NOMO-1 (cell line): Measurements from ENCODE around the gene ETV5.
"Not testable (repeated sequence)": the region's sequence is repeated elsewhere in the genome, so short reads cannot be mapped to it uniquely, and the experiment has no call there.

Experiments used
- DNase-seq, 2 experiments: peaks; one replicate each; lab custom pipeline; 2025; ENCODE audit not compliant: unreplicated experiment in 2 of 2; lab: John Stamatoyannopoulos, UW

The ETV5 gene

DNA sequence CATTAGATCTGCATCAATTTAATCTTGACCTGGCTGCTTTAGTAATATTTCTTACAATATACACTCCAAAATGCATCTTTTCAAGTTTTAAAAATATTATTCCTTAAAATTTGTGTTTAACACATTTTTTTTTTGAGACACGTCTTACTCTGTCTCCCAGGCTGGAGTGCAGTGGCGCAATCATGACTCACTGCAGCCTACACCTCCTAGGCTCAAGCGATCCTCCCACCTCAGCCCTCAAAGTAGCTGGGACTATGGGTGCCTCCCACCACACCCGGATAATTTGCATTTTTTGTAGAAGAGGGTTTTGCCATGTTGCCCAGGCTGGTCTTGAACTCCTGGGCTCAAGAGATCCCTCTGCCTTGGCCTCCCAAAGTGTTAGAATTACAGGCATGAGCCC is 73.6 kb downstream of the ETV5 start:
- peak; percentile 14 to 39 for DNase-seq

DNA sequence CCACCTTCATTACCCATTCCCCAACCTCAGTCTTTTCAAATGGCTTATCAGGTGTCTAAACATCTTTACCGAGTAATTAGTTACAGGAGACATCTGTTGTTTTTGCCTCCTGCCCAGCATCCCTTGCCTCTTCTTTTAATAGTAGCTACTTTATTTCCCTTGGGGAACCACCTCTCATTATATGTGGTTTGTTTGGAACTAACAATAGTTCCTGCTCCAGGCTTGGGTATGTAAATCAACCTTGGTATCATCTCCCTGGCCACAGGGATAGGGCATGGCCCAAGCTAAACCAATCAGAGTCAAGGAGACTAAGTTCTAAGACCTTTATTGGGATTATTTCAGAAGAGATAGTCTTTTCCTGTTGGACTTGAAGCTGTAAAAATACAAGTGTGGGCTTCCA is 76.6 kb downstream of the ETV5 start:
- DNase-seq, result no peak

DNA sequence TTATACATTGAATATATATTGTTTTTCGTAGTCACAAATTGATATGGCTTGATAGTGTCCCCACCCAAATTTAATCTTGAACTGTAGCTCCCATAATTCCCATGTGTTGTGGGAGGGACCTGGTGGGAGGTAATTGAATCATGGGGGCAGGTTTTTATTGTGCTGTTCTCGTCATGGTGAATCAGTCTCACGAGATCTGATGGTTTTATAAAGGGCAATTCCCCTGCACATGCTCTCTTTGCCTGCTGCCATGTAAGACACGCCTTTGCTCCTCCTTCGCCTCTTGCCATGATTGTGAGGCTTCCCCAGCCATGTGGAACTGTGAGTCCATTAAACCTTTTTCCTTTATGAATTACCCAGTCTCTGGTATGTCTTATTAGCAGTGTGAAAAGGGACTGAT is 82.9 kb downstream of the ETV5 start:
- DNase-seq, result not testable (repeated sequence)

DNA sequence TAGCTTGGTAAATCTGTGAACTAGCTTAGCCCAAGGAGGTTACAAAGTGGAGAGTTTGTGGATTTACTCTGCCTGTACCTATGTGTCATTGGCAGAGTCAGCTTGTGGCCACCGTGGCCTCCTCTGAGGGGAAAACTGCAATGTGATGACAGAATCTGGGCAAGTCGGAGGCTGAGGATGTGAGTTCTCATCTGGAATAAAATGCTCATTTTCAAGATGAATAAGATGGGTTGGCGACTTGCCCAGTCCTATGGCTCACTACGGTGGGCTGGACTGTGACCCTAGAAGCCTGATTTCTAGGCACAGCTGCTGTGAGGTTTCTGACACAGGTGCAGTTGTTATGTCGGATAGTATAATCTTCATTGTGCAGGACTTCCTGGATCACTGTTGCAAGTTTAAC is 83.7 kb downstream of the ETV5 start:
- no peak for DNase-seq

DNA sequence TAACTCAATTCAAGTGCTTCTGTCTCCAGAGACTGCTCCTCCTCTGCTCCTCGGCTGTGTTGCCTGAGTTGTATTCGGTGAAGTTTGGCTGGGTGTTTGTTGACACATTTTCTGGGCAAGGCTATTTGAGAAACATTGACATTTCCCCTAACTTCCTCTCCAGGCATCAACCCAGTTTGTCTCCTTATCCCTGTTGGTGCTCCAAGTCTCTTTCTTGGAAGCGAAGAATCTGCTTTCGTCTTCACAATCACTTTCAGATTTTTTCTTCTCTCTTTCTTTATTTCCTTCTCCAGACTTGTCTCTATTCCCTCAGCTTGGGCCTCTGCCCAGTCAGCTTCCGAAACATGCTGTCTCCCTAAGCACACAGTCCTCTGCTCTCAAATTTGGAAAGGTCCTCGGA is 84.7 kb downstream of the ETV5 start:
- no peak for DNase-seq

DNA sequence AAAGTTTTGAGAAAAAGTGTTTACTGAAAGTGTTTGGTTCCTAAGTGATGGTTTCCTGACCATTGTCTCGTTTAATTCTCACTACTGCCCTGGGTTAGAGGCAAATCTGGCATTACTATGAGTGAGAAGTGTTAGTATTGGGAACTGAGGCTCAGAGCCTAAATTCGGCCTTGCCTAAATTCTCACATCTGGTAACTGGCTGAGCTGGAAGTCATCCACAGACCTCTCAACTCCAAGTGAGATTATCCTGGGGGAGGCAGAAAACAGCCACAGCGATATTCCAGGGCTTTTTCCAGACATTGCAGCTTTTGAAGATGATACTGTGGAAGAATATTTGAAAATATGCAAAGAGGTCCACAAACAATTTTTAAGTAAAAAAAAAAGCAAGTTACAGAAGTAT is 86.0 kb downstream of the ETV5 start:
- DNase-seq, result no peak

DNA sequence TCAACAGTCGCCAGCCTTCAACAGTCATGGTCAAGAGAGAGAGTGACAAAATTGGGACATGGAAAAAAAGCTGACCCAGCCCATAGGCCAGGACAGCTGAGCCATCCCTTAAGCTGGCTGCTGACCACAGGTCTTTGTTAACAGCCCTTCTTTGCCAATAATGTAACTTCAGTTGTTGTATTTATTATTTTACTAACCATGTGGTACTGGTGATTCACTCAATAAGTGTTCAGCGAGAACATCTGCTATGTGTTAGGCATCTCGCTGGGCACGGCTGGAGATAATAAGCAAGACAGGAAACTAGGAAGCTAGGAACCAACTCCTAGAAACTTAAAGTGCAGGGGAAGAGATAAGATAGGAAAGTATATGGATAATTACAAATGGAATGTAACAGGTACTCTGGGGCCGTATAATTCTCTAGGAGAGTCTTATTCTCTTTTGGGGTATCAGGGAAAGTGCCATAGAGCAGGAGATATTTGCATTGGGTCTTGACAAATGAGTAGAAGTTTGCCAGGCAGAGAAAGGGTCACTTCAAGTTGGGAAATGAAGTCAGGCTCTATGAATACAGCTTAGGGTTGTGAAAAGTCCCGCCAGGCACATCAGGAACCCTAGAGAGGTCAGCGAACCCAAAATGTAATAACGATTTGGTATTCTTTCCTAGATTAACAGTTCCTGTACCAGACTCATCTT is 87.1 kb downstream of the ETV5 start:
- no peak for DNase-seq

DNA sequence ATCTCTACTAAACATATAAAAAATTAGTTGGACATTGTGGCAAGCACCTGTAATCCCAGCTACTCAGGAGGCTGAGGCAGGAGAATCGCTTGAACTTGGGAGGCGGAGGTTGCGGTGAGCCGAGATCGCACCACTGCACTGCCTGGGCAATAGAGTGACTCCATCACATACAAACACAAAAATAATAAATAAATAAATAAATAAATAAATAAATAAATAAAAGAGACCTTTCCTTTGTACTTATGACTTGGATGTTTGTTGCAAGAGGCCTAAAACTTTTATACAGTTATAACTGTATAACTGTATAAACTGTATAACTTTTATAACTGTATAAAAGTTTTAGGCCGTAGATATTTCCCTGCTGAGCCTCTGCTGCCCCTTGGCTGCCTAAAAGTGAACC is 87.6 kb downstream of the ETV5 start:
- not testable (repeated sequence) for DNase-seq

DNA sequence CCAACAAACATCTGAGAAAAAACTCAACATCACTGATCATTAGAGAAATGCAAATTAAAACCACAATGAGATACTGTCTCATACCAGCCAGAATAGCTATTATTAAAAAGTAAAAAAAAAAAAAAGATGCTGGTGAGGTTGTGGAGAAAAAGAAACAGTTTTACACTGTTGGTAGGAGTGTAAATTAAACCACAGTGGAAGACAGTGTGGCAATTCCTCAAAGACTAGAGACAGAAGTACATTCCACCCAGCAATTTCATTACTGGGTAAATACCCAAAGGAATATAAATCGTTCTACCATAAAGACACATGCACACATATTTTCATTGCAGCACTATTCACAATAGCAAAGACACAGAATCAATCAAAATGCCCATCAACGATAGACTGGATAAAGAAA is 89.6 kb downstream of the ETV5 start:
- DNase-seq, result not testable (repeated sequence)

DNA sequence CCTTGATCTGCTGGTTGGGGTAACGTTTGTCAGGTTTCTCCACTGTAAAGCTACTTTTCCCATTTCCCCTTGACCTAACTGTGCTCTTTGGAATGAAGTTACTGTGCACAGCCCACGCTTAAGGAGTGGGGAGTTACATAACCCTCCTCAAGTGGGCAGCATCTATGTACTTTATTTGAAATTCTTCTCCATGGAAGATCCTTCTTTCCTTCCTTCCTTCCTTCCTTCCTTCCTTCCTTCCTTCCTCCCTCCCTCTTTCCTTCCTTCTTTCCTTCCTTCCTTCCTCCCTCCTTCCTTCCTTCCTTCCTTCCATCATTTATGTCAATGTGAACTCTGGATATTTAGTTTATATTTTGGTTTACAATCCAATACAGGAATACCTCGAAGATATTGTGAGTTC is 94.0 kb downstream of the ETV5 start:
- DNase-seq, result no peak

DNA sequence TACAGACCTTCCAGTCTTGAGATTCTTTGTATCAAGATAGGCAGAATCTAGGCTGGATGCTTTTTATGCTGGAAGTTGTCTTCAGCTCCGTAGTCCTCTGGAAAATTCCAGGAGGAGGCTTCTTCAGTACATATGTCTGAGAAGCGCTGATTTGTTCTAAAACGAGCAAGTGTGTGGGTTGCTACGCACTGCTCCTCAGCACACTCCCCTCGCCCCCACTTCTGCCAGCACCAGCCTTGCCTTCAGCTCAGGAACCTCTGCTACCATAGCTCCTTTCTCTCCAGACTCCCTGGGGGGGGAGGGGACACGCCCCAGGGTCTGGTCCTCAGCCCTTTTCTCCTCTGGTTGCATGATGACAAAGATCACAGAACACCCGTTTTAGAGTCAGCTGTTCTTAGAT is 95.6 kb downstream of the ETV5 start:
- DNase-seq, result no peak

DNA sequence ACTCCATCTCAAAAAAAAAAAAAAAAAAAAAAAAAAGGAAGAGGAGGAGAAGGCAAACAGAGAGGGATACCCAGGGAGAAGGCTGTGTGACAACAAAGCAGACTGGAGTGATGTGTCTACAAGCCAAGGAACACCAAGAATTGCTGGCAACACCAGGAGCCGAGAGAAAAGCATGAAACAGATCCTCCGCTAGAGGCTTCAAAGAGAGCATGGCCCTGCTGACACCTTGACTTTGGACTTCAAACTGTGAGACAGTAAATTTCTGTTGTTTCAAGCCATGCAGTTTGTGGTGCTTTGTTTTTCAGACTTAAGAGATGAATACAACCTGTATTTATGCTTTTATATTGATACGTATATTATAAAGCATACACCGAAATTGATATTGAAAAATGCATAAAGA is 96.8 kb downstream of the ETV5 start:
- DNase-seq, result no peak

DNA sequence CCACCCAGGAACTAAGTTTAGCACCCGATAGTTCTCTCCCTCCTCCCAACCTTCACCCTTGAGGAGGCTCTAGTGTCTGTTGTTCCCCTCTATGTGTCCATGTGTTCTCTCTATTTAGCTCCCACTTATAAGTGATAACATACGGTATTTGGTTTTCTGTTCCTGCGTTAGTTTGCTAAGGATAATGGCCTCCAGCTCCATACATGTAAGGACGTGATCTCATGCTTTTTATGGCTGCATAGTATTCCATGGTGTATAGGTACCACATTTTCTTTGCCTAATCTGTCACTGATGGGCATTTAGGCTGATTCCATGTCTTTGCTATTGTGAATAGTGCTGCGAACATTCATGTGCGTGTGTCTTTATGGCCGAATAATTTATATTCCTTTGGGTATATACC is 104.2 kb downstream of the ETV5 start:
- no peak for DNase-seq

DNA sequence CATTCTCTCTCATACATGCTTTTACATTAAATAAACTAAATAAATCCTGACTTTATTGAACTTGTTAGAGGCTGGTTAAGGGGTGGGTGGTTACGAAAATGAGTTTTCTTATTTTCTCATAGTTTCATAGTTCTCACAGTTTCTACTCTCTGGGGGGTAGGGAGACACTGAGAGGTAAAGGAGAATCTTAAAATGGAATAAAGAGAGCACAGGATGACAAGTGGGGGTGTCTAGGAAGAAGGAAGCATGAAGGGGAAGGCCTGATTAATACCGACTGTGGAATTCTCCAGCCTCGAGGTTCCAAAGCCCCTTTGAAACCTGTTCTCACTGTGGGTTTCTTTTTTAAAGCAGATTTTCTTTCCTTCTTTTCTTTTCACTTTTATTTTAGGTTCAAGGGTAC is 104.7 kb downstream of the ETV5 start:
- no peak for DNase-seq

DNA sequence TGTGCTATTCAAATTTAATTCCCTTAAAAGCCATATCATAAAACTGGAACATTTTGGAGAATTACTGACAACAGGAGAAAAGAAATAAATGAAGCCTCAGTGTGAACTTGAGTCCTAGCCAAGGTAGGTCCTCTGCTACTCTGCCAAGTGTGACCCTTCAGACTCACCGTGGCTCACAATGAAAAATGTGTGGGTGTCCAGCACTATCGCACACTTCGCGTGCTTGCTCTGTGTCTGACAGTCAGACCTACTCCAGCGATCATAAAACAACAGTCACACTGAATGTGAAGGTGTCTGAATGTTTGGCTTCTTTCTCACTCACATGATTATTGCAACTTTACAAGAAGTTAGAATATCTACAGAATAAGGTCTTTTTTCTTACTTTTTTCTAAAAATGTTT is 105.3 kb downstream of the ETV5 start:
- no peak for DNase-seq

DNA sequence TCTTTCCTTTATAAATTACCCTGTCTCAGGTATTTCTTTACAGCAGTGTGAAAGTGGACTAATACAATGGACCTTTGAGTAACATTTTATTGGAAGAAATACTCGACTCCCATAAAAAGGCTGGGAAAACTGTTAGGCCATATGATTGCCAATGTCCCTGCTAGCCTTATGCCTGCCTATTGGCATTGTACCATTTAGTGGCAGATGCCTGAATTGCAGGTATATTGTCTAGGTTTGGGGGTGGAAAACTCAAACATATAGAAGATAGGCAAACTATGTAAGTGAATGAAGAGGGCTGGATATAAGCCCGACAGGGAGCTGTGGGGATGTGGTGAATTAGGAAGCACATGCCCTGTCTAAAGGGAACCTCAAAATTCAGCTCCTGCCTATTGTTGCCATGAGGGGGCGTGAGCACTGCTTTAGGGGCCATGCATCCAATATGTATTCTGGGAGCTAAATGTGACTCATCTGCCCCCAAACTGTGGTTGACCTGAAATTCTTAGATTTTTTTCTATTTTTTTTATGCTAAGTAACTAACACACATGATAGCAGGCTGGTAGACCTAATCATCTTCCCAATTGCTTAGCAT is 105.9 kb downstream of the ETV5 start:
- DNase-seq, result peak; percentile 7 to 23

DNA sequence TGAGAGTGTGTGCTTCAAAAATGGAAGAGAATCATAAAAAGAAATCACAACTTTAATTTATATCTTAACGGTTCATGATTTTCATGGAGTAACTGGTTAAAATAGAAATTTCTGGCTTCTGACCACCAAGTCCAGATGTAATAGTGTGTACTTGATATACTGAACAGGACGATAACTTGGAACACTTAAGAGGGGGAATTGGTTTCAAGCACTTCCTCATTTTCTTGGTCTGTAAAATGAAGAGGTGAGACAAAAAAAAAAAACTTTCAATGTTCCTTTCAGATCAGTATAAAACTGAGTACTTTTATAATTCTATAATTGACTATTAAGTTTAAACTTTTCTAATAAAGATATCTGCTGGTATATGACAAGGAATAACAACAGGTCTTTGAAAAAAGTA is 107.0 kb downstream of the ETV5 start:
- peak; percentile 4 to 26 for DNase-seq

DNA sequence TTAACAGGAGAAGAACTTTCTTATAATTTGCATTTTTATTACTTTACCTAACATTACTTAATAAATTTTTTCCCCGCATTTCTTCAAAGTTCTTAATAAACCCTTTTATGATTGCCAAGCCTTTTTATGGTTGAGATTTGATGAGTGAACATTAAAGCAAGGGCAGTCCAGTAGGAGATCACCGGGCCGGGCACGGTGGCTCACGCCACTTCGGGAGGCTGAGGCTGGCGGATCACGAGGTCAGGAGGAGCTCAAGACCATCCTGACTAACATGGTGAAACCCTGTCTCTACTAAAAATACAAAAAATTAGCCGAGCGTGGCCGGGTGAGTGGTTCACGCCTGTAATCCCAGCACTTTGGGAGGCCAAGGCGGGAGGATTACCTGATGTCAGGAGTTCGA is 109.7 kb downstream of the ETV5 start:
- DNase-seq, result no peak

DNA sequence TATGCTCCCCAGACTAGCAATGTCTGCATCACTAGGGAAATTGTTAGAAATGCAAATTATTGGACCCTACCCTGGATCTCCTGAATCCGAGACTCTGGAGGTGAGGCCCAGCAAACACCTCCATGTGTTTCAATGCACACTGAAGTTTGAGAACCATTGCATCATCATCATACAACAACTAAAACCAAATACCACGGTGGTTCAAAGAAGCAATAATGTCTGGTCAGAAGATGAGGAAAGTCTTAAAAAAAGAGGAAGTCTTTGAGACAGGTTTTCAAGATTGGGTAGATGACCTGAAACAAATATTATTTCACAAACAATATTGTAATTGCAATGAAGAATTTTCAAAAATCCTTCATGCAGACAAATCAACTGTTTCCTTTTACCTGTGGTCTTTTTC is 110.8 kb downstream of the ETV5 start:
- DNase-seq, result peak; percentile 61 to 96

DNA sequence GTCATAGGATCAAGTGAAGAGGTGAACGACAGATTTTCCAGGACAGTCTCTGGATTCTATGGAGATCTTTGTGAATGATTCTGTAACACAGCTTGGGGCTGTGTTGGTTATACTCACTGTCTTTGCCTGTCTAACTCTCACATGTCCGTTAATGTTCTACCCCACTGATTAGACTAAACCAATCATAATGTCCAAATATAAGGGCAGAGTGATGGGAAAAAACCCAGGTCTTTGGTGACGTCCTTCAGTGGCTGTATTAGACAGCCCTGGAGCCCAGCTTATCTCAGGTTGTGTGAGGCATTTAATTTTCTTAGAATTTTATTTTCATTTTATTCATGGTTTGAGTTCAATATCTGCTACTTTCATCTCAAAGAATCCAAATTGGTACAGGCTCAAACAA is 111.8 kb downstream of the ETV5 start:
- no peak for DNase-seq
